ENCODE measurements around the gene NDUFC1.

NDUFC1 gene

GRCh38 chr4:139300431-139301112 is 1.7 kb downstream of the NDUFC1 start:
- in situ Hi-C loops (cut with HindIII; ENCODE audit: low sequenced_read_pairs), result loop anchor here (10.0 kb wide), 1 partner anchor 266 kb away; no protein-coding TSS in a partner anchor

DNA sequence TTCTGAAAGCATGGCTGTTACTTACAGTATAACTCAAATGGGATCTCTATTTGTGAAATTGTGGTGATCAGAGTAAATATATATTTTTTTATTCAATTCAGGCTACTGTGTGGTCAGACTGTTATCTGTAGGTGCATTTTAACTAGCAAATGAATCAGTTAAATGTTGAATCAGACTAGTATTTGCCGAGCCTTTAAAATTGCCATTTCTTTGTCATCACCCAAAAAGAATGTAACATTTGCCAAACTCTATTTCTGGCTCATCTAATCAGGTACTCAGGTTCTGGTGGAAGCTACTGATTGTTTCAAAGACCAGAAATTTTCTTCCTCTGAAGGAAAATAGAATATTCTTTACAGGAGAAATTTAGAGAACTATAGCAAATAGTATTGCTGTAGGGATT is 2.7 kb downstream of the NDUFC1 start:
- in situ Hi-C loops (cut with HindIII; ENCODE audit: low sequenced_read_pairs), result no loop called here

DNA sequence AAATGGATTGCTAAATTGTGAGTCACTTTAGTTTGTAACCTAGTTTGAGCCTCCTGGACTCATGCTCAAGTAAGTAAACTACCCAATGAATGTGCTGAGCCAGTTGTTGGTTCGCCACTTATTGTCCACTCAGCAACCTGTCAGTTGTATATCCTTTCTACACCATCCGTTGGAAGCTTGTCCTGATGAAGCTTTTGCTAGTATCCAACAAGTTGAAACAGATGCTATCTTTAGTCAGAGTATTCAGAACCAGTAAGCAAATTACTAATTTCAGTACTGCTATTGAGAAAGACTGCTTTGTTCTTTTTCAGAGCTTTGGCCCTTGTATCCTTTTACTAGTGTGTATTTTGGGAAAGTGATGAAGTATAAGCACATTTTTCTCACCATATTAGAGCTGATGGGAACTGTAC is 5.3 kb downstream of the NDUFC1 start:
- in situ Hi-C loops (cut with HindIII; ENCODE audit: low sequenced_read_pairs), result no loop called here

- in situ Hi-C loops (cut with HindIII; ENCODE audit: low sequenced_read_pairs), result no loop called here
Measured at GRCh38 chr4:139295942-139296299, 6.4 kb downstream of the NDUFC1 start.

DNA sequence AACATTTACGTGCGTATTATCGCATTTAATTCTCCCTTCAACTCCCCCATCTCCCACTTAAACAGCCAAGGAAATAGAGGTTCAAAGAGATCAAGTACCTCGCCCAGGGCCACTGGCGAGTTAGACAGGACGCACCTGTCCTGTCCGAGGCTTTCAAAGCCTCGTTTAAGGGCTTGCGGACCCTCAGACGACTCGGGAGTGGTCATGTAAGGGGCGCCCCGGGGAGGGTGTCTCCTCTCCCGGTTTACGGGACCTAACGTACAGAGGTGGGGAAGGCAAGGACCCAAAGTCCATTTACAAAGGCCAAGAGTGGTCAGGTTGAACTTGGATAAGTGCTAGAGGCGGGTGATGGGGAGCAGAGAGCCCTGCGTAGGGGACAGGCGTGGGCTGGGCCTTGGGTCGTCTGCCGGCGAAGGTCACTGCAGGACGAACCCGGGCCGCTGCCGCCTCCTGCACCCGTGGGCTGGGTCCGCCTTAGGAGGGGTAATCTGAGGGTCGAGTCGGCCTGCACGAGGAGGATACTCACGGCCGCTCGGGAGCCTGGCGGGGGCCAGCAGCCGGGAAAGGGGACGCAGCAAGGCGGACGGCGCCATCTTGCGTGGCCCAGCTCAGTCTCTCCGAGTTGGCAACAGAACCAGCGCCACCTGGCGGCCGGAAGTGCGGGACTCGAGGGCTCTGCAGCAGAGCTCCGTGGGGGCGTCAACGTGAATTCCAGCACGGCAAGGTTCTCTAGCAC is 6.9 kb downstream of the NDUFC1 start:
- in situ Hi-C loops (cut with HindIII; ENCODE audit: low sequenced_read_pairs), result no loop called here

DNA sequence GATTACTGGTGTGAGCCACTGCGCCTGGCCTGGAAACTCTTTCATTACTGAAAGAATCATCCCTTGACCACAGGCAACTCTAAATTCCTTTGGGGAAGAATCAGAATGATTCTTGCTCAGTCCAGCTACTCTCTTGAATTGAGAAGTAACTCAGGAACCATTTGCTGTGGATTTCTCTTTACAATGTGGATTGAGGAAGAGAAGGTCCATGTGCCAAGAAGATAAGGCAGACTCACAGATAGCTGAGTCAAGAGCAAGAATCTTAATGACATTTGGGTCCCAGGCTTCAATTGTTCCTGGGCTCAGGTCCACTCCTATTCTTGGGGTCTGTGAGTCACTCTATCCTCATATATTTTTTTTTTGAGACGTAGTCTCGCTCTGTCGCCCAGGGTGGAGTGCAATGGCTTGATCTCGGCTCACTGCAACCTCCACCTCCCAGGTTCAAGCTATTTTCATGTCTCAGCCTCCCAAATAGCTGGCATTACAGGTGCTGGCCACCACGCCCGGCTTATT is 16.0 kb downstream of the NDUFC1 start:
- in situ Hi-C loops (cut with HindIII; ENCODE audit: low sequenced_read_pairs), result no loop called here

DNA sequence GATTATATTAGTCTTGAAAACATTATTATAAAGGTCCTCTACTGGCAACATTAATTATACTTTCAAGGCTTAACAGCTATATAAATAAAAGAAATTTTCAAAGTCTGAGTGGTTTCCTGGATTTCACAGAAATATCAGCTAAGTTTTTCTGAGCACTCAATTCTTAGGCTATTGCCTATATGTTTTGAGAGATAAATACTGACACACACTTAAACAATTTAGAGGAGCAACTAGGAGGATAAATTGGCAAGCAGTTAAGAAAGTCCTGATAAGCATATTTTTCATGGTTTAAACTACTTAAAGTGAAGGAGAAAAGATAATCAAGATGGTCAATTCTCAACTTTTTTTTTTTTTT is 19.6 kb downstream of the NDUFC1 start:
- in situ Hi-C loops (cut with HindIII; ENCODE audit: low sequenced_read_pairs), result no loop called here

DNA sequence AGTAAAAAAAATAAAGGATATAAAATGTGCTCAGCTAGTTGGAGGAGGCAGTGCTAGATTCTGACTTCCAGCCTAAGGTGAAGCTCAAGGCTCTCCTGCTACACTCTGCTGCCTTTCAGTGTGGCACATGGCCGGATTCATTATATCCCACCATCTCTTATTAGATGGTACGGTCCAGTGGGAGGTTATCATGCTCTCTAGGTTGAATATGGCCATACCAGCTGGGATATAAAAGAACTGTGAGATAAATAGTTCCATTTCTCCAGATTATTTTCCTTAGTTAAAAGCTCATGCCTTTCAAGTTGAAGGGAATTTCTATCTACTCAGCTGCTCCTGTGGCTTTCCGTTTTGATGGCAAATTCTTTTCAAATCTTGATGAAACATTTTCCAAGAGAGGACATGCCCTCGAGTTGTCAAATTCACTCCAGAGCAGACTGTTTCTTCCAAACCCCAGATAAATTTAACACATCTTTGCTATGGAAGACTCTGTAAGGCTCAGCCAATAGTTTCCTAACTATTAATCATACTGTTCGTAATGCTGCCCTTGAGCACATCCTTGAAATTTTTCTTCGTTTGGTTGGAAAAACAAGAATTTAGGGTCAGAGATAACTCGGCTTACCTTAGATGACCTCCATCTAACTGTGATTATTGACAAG is 20.1 kb downstream of the NDUFC1 start:
- in situ Hi-C loops (cut with HindIII; ENCODE audit: low sequenced_read_pairs), result no loop called here

DNA sequence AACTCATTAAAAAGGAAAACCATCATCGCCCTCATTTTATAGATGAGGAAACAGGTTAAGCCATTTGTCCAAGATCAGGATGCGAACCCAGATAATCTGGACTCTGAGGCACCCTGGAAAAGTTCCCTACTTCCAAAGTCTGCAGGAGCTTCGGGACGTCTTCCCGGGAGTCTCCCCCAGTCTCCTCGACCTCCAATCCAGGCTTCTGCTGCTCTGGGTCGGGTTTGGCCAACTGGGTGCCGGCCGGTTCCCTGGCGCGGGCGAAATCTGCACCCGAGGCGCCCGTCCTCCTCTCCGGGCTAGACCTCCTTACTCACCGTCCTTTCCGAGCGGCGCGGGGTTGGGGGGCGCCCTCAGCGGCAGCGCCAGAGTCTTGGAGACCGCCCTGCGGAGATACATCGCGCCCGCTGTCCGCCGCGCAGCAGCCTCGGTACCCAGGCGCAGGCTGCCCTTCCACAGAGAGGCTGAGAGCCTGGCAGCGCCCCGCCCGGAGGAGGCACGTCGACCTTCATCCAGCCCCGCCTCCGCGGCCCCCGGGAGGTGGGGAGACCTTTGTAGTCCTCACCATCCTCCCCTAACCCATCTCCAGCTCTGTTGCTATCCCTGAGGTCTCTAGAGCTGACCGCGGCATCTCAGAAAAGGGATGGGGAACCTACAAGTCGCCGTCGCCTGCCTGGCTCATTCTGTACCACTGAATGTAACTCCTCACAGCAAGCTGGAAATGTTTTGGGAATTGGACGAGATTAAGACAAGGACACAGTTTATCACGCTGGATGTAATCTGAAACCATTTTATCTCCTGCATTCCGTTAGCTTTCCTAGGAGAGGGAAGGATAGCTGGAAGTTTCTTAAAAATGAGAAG is 22.3 kb downstream of the NDUFC1 start, which contains the start of gene MGARP:
Gene MGARP, minus strand, starts transcription at position 466 of the 861 bp plus-strand sequence. Its CDS starts 67 bp downstream, at position 399.
- in situ Hi-C loops (cut with HindIII; ENCODE audit: low sequenced_read_pairs), result no loop called here

- in situ Hi-C loops (cut with HindIII; ENCODE audit: low sequenced_read_pairs), result no loop called here
Measured at GRCh38 chr4:139278912-139279759, 23.1 kb downstream of the NDUFC1 start.

- in situ Hi-C loops (cut with HindIII; ENCODE audit: low sequenced_read_pairs), result no loop called here
Measured at GRCh38 chr4:139278485-139278884, 23.8 kb downstream of the NDUFC1 start.

DNA sequence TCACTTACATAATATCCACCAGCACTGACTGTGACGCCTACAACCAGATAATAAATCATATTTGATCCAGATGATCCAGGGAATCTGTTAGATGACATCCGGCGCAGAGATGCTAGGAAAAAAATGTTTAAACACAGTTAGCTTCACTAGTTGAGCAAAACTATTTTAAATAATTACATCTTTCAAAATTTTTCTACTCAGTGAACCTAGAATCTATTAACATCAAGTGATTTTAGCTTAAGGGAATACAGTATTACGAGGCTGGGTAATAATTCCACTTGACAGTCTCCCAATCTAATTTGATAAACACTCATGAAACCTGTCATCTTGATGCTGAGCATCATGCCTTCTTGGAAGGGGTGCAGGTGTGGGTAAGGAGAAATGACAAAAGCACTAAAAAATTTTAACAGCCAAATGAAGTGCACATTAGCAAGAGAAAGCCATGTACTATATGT is 27.0 kb downstream of the NDUFC1 start:
- in situ Hi-C loops (cut with HindIII; ENCODE audit: low sequenced_read_pairs), result no loop called here

GRCh38 chr4:139274790-139275189 is 27.5 kb downstream of the NDUFC1 start:
- in situ Hi-C loops (cut with HindIII; ENCODE audit: low sequenced_read_pairs), result no loop called here

DNA sequence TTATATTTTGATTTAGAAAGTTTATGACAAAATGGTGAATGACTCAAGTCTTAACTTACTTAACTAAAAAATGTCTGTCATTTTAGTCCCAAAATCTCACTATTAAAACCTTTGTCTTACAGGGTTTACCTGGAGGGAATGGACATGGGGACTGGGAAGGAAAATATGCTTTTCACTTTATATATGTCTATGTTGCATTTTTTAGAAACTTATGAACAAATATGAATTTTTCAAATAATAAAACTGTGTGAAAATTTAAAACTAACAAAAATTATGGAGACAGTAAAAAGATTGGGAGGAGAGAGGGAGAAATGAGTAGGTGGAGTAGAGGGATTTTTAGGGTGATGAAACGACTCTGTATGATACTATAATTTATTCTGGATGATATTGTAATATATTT is 28.4 kb downstream of the NDUFC1 start:
- in situ Hi-C loops (cut with HindIII; ENCODE audit: low sequenced_read_pairs), result no loop called here

GRCh38 chr4:139267301-139267700 is 35.0 kb downstream of the NDUFC1 start:
- in situ Hi-C loops (cut with HindIII; ENCODE audit: low sequenced_read_pairs), result no loop called here

- in situ Hi-C loops (cut with HindIII; ENCODE audit: low sequenced_read_pairs), result no loop called here
Measured at GRCh38 chr4:139266583-139267257, 35.6 kb downstream of the NDUFC1 start.

DNA sequence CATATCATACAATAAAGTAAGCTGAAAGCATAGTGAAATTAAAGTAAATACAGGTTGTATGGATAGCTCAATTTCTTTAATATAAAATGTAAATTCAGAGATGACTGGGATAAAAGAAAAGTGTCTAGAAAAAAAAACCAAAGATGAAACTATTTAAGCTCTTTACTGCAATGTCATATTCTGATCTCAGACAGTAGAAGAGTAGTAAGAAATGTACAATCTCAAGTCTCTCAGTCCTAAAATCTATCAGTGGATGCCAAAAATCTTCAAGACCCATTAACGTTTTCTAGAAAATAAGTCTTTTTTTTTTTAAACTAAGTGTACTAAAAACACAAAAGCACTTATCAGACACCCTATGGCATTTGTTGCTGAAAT is 36.1 kb downstream of the NDUFC1 start:
- in situ Hi-C loops (cut with HindIII; ENCODE audit: low sequenced_read_pairs), result no loop called here

- in situ Hi-C loops (cut with HindIII; ENCODE audit: low sequenced_read_pairs), result no loop called here
Measured at GRCh38 chr4:139265654-139266053, 36.6 kb downstream of the NDUFC1 start.

DNA sequence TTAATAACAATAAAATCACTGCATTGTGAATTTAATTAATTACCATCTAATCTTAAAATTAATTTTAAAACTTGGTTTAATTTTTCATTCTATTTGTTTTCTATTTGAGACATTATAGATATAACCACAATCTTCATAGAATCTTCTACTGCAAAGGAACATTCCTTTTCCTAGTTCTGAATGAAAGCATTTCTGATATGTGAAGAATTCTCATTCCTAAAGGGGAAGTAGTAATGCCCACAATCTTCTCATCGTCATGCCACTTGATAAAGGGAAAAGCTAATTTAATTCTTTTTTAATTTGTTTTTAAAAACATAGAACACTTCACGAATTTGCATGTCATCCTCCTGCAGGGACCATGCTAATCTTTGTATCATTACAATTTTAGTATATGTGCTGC is 45.9 kb downstream of the NDUFC1 start:
- in situ Hi-C loops (cut with HindIII; ENCODE audit: low sequenced_read_pairs), result no loop called here
